ENCODE measurements around the gene TRIM46. TPM values are rescaled to one million over a fixed set of nuclear protein-coding genes. Genes with fewer than 3 reads are reported as not detected.

The TRIM46 gene
- total RNA-seq, 1 experiment from 2014 or later, result 3.8 TPM

DNA sequence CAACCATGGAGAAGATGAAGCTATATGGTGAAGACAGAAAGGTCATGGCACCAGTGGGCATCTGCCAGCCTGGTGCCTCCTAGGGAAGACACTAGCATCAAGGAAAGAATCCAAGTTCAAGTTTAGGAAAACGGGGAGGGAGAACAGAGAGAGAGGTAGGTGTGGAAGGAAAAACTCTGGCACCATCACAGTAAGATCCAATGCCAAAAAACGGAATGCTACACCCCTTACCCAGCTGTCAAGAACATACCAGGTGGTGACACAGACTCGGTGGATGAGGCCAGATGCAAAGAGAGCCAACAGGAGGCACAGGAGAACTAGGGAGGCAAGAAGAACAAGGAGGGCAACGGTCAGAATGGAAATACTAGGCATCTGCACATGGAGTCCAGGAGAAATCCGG is 4.1 kb upstream of the TRIM46 start:
- ChIA-PET CTCF (interaction anchor here (0.8 to 3.6 kb wide), 2 partner anchors 78 to 85 kb away, joined by 5 to 21 read pairs; no protein-coding TSS in a partner anchor), POLR2A (interaction anchor here (0.5 to 0.6 kb wide), 2 partner anchors 18 to 79 kb away, joined by 3 to 4 read pairs; no protein-coding TSS in a partner anchor), RAD21 (ENCODE audit: low non-redundant PET in 1 of 2, low total read pairs in 2 of 2, uncharacterized antibody in 2 of 2, unreplicated experiment in 2 of 2) (no interaction called here)
- H3K4me3 ChIP-seq (replicated peaks in 1 of 2; ENCODE audit: low read depth in 1 of 2, low read length in 2 of 2), result no peak overlapping the region
- no peak for TF ChIP-seq SRF (IDR thresholded peaks at IDR 0.05; ENCODE audit: low read depth)
- no peak for TF ChIP-seq EZH2 (IDR thresholded peaks at IDR 0.05)
- TF ChIP-seq SIN3A (IDR thresholded peaks at IDR 0.05; ENCODE audit: low read depth), result no peak
- no peak for TF ChIP-seq CBX3 (IDR thresholded peaks at IDR 0.05; ENCODE audit: low read depth)
- TF ChIP-seq EZH2phosphoT487 (IDR thresholded peaks at IDR 0.05; ENCODE audit: borderline replicate concordance), result no peak
- no peak for TF ChIP-seq JUND (IDR thresholded peaks at IDR 0.05)
- H3K9ac ChIP-seq (ENCODE audit: low read length), result no peak overlapping the region
- no TSS peak for BruUV-seq (replicated peaks)
- peaks cover 25% of the 10 kb centered on the region for H3K79me2 ChIP-seq (ENCODE audit: insufficient read depth, low read length)
- no peak for DNase-seq (ENCODE audit: low read depth, low spot score)
- no peak overlapping the region for H3K4me2 ChIP-seq (ENCODE audit: low read length)
- ATAC-seq, result no peak
- no peak overlapping the region for H2AFZ ChIP-seq (ENCODE audit: low read depth, low read length, poor library complexity, severe bottlenecking)
- H3K36me3 ChIP-seq (ENCODE audit: control insufficient read depth in 1 of 2, insufficient read depth in 2 of 2, low read length in 2 of 2), result peaks cover 2 to 7% of the 10 kb centered on the region in 2 experiments; a peak in 3 of 4 replicates
- intact Hi-C loops (cut with micrococcal nuclease), result loop anchor here (5.0 kb wide), 1 partner anchor 57 kb away; no protein-coding TSS in a partner anchor
- no peaks in the 10 kb centered on the region for H3K9me2 ChIP-seq (ENCODE audit: insufficient read depth)
- H3K27me3 ChIP-seq (ENCODE audit: insufficient read depth, low read length), result no peaks in the 10 kb centered on the region
- H3K27ac ChIP-seq (ENCODE audit: low read depth, low read length), result no peak overlapping the region
- H3K9me3 ChIP-seq (ENCODE audit: control insufficient read depth in 1 of 2, insufficient read depth in 1 of 2, low read depth in 1 of 2, low read length in 2 of 2), result no peaks in the 10 kb centered on the region
- peaks cover 9 to 32% of the 10 kb centered on the region in 2 experiments; a peak in 3 of 4 replicates for H3K4me1 ChIP-seq (ENCODE audit: control insufficient read depth in 1 of 2, insufficient read depth in 2 of 2, low read length in 2 of 2)
- H4K20me1 ChIP-seq (ENCODE audit: insufficient read depth), result no peaks in the 10 kb centered on the region

DNA sequence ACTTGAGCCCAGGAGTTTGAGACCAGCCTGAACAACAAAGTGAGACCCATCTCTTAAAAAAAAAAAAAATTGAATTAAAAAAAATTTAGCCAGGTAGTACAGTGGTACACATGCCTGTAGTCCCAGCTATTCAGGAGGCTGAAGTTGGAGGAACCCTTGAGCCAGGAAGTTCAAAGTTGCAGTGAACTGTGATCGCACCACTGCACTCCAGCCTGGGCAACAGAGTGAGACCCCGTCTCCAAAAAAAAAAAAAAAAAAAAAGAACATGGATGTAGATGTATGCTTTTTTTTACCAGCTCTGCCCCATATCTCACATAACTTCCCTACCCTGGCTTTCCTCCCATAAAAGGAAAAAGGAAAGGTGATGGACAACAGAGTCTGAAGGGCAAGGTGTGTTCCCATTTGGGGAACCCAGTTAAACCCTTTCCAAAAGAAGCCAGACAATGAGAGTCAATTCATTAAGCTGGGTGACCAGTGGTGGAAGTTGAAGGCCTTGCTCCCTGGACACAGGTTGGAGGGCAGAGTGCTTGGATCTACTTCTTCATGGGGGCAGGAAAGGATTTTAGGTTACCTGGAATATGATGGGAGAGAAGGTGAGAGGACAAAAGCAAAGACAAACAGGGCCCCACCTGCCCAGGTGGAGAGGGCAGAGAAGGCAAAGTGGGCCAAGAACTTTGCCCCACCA is 3.4 kb upstream of the TRIM46 start:
- H3K27me3 ChIP-seq (ENCODE audit: insufficient read depth, low read length), result no peaks in the 10 kb centered on the region
- no peaks in the 10 kb centered on the region for H4K20me1 ChIP-seq (ENCODE audit: insufficient read depth)
- ATAC-seq (no peak), DNase-seq (ENCODE audit: low read depth, low spot score) (no peak)
- peaks cover 25% of the 10 kb centered on the region for H3K79me2 ChIP-seq (ENCODE audit: insufficient read depth, low read length)
- TSS peak; percentile 19 for BruUV-seq (replicated peaks)
- no peak overlapping the region for H3K27ac ChIP-seq (ENCODE audit: low read depth, low read length)
- ChIA-PET CTCF (interaction anchor here (0.7 to 3.6 kb wide), 3 partner anchors 11 to 85 kb away, joined by 4 to 21 read pairs (median 5); no protein-coding TSS in a partner anchor), POLR2A (no interaction called here), RAD21 (ENCODE audit: low non-redundant PET in 1 of 2, low total read pairs in 2 of 2, uncharacterized antibody in 2 of 2, unreplicated experiment in 2 of 2) (no interaction called here)
- peaks cover 9 to 35% of the 10 kb centered on the region in 2 experiments; a peak in 3 of 4 replicates for H3K4me1 ChIP-seq (ENCODE audit: control insufficient read depth in 1 of 2, insufficient read depth in 2 of 2, low read length in 2 of 2)
- H3K9me3 ChIP-seq (ENCODE audit: control insufficient read depth in 1 of 2, insufficient read depth in 1 of 2, low read depth in 1 of 2, low read length in 2 of 2), result no peaks in the 10 kb centered on the region
- no peak overlapping the region for H3K9ac ChIP-seq (ENCODE audit: low read length)
- H3K36me3 ChIP-seq (ENCODE audit: control insufficient read depth in 1 of 2, insufficient read depth in 2 of 2, low read length in 2 of 2), result peaks cover 2 to 7% of the 10 kb centered on the region in 2 experiments; a peak in 3 of 4 replicates
- no peaks in the 10 kb centered on the region for H3K9me2 ChIP-seq (ENCODE audit: insufficient read depth)
- H3K4me2 ChIP-seq (ENCODE audit: low read length), result no peak overlapping the region
- intact Hi-C loops (cut with micrococcal nuclease), result loop anchor here (10.0 kb wide), 1 partner anchor 155 kb away; the partner anchor contains the start of gene RUSC1
- no peak overlapping the region for H3K4me3 ChIP-seq (replicated peaks in 1 of 2; ENCODE audit: low read depth in 1 of 2, low read length in 2 of 2)
- H2AFZ ChIP-seq (ENCODE audit: low read depth, low read length, poor library complexity, severe bottlenecking), result no peak overlapping the region
- TF ChIP-seq YY1 (IDR thresholded peaks at IDR 0.05; ENCODE audit: extremely low read depth, insufficient replicate concordance, low read depth, low read length), result no peak
